Choroid plexus epithelial cell (primary cell): ENCODE measurements around the gene C21orf91.
"Not testable (repeated sequence)": the region's sequence is repeated elsewhere in the genome, so short reads cannot be mapped to it uniquely, and the experiment has no call there.

Experiments
- DNase-seq: peaks from one replicate; pipeline ENCODE4 v3.0.0-alpha.2; 2010; ENCODE audit warnings: low read depth
- H3K4me3 ChIP-seq: 2 replicates; pipeline ENCODE4 v1.5.1; 2011; ENCODE audit warnings: low read depth, mild to moderate bottlenecking, control low read depth, low read length, moderate library complexity
- CTCF ChIP-seq: conservative IDR thresholded peaks from 2 replicates; pipeline ENCODE4 v1.5.1; 2011; ENCODE audit warnings: low read depth, mild to moderate bottlenecking, control low read depth, inconsistent platforms, low read length, moderate library complexity

Gene C21orf91

GRCh38 chr21:17780539-17780938 lies 38.6 kb downstream of the C21orf91 start:
- no peak overlapping the region for H3K4me3 ChIP-seq
- DNase-seq, result no peak
- no peak for TF ChIP-seq CTCF

GRCh38 chr21:17779980-17780379 lies 39.2 kb downstream of the C21orf91 start:
- no peak overlapping the region for H3K4me3 ChIP-seq
- TF ChIP-seq CTCF, result no peak
- no peak for DNase-seq

- TF ChIP-seq CTCF, result no peak
- DNase-seq, result no peak
- H3K4me3 ChIP-seq, result no peak overlapping the region
These were observed 39.7 kb downstream of the C21orf91 start for GRCh38 chr21:17779496-17779895.

- TF ChIP-seq CTCF, result no peak
- no peak overlapping the region for H3K4me3 ChIP-seq
- no peak for DNase-seq
These were observed 41.9 kb downstream of the C21orf91 start for GRCh38 chr21:17777072-17777765.

GRCh38 chr21:17775431-17776126 lies 43.6 kb downstream of the C21orf91 start:
- TF ChIP-seq CTCF, result no peak
- no peak for DNase-seq
- no peak overlapping the region for H3K4me3 ChIP-seq

GRCh38 chr21:17775021-17775420 lies 44.1 kb downstream of the C21orf91 start:
- DNase-seq, H3K4me3 ChIP-seq: not testable (repeated sequence)

- DNase-seq, result no peak
- H3K4me3 ChIP-seq, result no peak overlapping the region
- no peak for TF ChIP-seq CTCF
These were observed 49.7 kb downstream of the C21orf91 start for GRCh38 chr21:17769447-17769845.
